ENCODE measurements around the gene SNX32. TPM values are rescaled to one million over a fixed set of nuclear protein-coding genes. Genes with fewer than 3 reads are reported as not detected.

SNX32 gene
- total RNA-seq, 1 donor: not detected

- no peaks in the 10 kb centered on the region for H3K27me3 ChIP-seq (ENCODE audit: insufficient read depth, low read length)
- no peak overlapping the region for H3K4me3 ChIP-seq (ENCODE audit: low read length)
- no peaks in the 10 kb centered on the region for H3K9me3 ChIP-seq (ENCODE audit: low read depth, low read length)
- peaks cover 36% of the 10 kb centered on the region for H3K4me1 ChIP-seq (ENCODE audit: insufficient read depth, low read length)
These were observed 29.5 kb downstream of the SNX32 start for GRCh38 chr11:65862941-65863888.

- no peaks in the 10 kb centered on the region for H3K9me3 ChIP-seq (ENCODE audit: low read depth, low read length)
These were observed 30.3 kb downstream of the SNX32 start for GRCh38 chr11:65863889-65864705.

GRCh38 chr11:65864706-65865471 is 31.1 kb downstream of the SNX32 start:
- H3K27me3 ChIP-seq (ENCODE audit: insufficient read depth, low read length): no peaks in the 10 kb centered on the region
- H3K4me1 ChIP-seq (ENCODE audit: insufficient read depth, low read length): peaks cover 19% of the 10 kb centered on the region
- H3K9me3 ChIP-seq (ENCODE audit: low read depth, low read length): no peaks in the 10 kb centered on the region
- no peak overlapping the region for H3K4me3 ChIP-seq (ENCODE audit: low read length)

More at GRCh38 chr11:65863889-65864705, 30.3 kb downstream of the SNX32 start:
- Histone ChIP-seq H3K4me3 (ENCODE audit: low read length) (no peak overlapping the region), H3K4me1 (ENCODE audit: insufficient read depth, low read length) (peaks cover 27% of the 10 kb centered on the region), H3K27me3 (ENCODE audit: insufficient read depth, low read length) (no peaks in the 10 kb centered on the region)

GRCh38 chr11:65865550-65866172 is 31.9 kb downstream of the SNX32 start:
- Histone ChIP-seq H3K27me3 (ENCODE audit: insufficient read depth, low read length) (no peaks in the 10 kb centered on the region), H3K9me3 (ENCODE audit: low read depth, low read length) (no peaks in the 10 kb centered on the region), H3K4me3 (ENCODE audit: low read length) (no peak overlapping the region), H3K4me1 (ENCODE audit: insufficient read depth, low read length) (peaks cover 23% of the 10 kb centered on the region)

- Histone ChIP-seq H3K9me3 (ENCODE audit: low read depth, low read length) (no peaks in the 10 kb centered on the region), H3K27me3 (ENCODE audit: insufficient read depth, low read length) (no peaks in the 10 kb centered on the region), H3K4me3 (ENCODE audit: low read length) (no peak overlapping the region), H3K4me1 (ENCODE audit: insufficient read depth, low read length) (peaks cover 23% of the 10 kb centered on the region)
These were observed 32.9 kb downstream of the SNX32 start for GRCh38 chr11:65866509-65867283.

GRCh38 chr11:65867284-65868071 is 33.7 kb downstream of the SNX32 start:
- H3K4me3 ChIP-seq (ENCODE audit: low read length): no peak overlapping the region
- no peaks in the 10 kb centered on the region for H3K9me3 ChIP-seq (ENCODE audit: low read depth, low read length)
- H3K27me3 ChIP-seq (ENCODE audit: insufficient read depth, low read length): no peaks in the 10 kb centered on the region
- peaks cover 16% of the 10 kb centered on the region for H3K4me1 ChIP-seq (ENCODE audit: insufficient read depth, low read length)

GRCh38 chr11:65868076-65868667 is 34.4 kb downstream of the SNX32 start:
- no peak overlapping the region for H3K4me3 ChIP-seq (ENCODE audit: low read length)
- peaks cover 20% of the 10 kb centered on the region for H3K4me1 ChIP-seq (ENCODE audit: insufficient read depth, low read length)
- no peaks in the 10 kb centered on the region for H3K9me3 ChIP-seq (ENCODE audit: low read depth, low read length)
- no peaks in the 10 kb centered on the region for H3K27me3 ChIP-seq (ENCODE audit: insufficient read depth, low read length)

- H3K9me3 ChIP-seq (ENCODE audit: low read depth, low read length): no peaks in the 10 kb centered on the region
- H3K27me3 ChIP-seq (ENCODE audit: insufficient read depth, low read length): no peaks in the 10 kb centered on the region
- H3K4me1 ChIP-seq (ENCODE audit: insufficient read depth, low read length): peaks cover 26% of the 10 kb centered on the region
- H3K4me3 ChIP-seq (ENCODE audit: low read length): no peak overlapping the region
These were observed 35.1 kb downstream of the SNX32 start for GRCh38 chr11:65868907-65869306.

- H3K9me3 ChIP-seq (ENCODE audit: low read depth, low read length): no peaks in the 10 kb centered on the region
- peaks cover 31% of the 10 kb centered on the region for H3K4me1 ChIP-seq (ENCODE audit: insufficient read depth, low read length)
- H3K4me3 ChIP-seq (ENCODE audit: low read length): no peak overlapping the region
- no peaks in the 10 kb centered on the region for H3K27me3 ChIP-seq (ENCODE audit: insufficient read depth, low read length)
These were observed 36.0 kb downstream of the SNX32 start for GRCh38 chr11:65869643-65870306.

- Histone ChIP-seq H3K27me3 (ENCODE audit: insufficient read depth, low read length) (no peaks in the 10 kb centered on the region), H3K4me1 (ENCODE audit: insufficient read depth, low read length) (peaks cover 31% of the 10 kb centered on the region)
These were observed 36.5 kb downstream of the SNX32 start for GRCh38 chr11:65870307-65870658.

GRCh38 chr11:65870706-65871681 is 37.2 kb downstream of the SNX32 start:
- H3K27me3 ChIP-seq (ENCODE audit: insufficient read depth, low read length): no peaks in the 10 kb centered on the region
- H3K4me3 ChIP-seq (ENCODE audit: low read length): no peak overlapping the region
- H3K4me1 ChIP-seq (ENCODE audit: insufficient read depth, low read length): peaks cover 31% of the 10 kb centered on the region
- H3K9me3 ChIP-seq (ENCODE audit: low read depth, low read length): no peaks in the 10 kb centered on the region

More at GRCh38 chr11:65870307-65870658, 36.5 kb downstream of the SNX32 start:
- Histone ChIP-seq H3K9me3 (ENCODE audit: low read depth, low read length) (no peaks in the 10 kb centered on the region), H3K4me3 (ENCODE audit: low read length) (no peak overlapping the region)
